AG08395 (cell line): Measurements from ENCODE around the gene KERA.

Experiments
- DNase-seq: peaks from one replicate; pipeline ENCODE4 v3.0.0; 2012; ENCODE audit warnings: mixed read lengths, low spot score

The KERA gene

GRCh38 chr12:91073426-91073825 is 15.6 kb upstream of the KERA start:
- DNase-seq, result no peak

GRCh38 chr12:91072931-91073330 is 15.1 kb upstream of the KERA start:
- DNase-seq, result no peak

- DNase-seq, result no peak
Observed at GRCh38 chr12:91070936-91071335, 13.1 kb upstream of the KERA start.

GRCh38 chr12:91065396-91065795 is 7.6 kb upstream of the KERA start:
- DNase-seq, result no peak

- DNase-seq, result no peak
Observed at GRCh38 chr12:91064640-91065039, 6.8 kb upstream of the KERA start.

- DNase-seq, result no peak
Observed at GRCh38 chr12:91061091-91061490, 3.3 kb upstream of the KERA start.

GRCh38 chr12:91059211-91059610 is 1.4 kb upstream of the KERA start:
- no peak for DNase-seq

GRCh38 chr12:91058786-91059185 is 962 bp upstream of the KERA start:
- peak; percentile 20 for DNase-seq

- no peak for DNase-seq
Observed at GRCh38 chr12:91056488-91056887, 1.3 kb downstream of the KERA start.

- DNase-seq, result no peak
Observed at GRCh38 chr12:91055976-91056375, 1.8 kb downstream of the KERA start.

- DNase-seq, result peak; percentile 57
Observed at GRCh38 chr12:91053951-91054715, 3.7 kb downstream of the KERA start.

- DNase-seq, result no peak
Observed at GRCh38 chr12:91052026-91052425, 5.8 kb downstream of the KERA start.

- DNase-seq, result no peak
Observed at GRCh38 chr12:91044586-91044985, 13.2 kb downstream of the KERA start.

- no peak for DNase-seq
Observed at GRCh38 chr12:91043408-91043807, 14.4 kb downstream of the KERA start.

GRCh38 chr12:91040096-91040755 is 17.6 kb downstream of the KERA start:
- DNase-seq, result peak; percentile 26

GRCh38 chr12:91037276-91037675 is 20.5 kb downstream of the KERA start:
- DNase-seq, result no peak

GRCh38 chr12:91033251-91033650 is 24.6 kb downstream of the KERA start:
- no peak for DNase-seq

GRCh38 chr12:91023326-91024004 is 34.4 kb downstream of the KERA start:
- DNase-seq, result peak; percentile 57

GRCh38 chr12:91021076-91021475 is 36.7 kb downstream of the KERA start:
- DNase-seq, result no peak

GRCh38 chr12:91019455-91019854 is 38.4 kb downstream of the KERA start:
- no peak for DNase-seq

- no peak for DNase-seq
Observed at GRCh38 chr12:91017511-91018263, 40.1 kb downstream of the KERA start.

GRCh38 chr12:91017043-91017442 is 40.8 kb downstream of the KERA start:
- DNase-seq, result no peak
